GM23248 (cell line): ENCODE data around the gene SMCO2.

Experiments used
- EZH2 ChIP-seq: fragments of 200-600 bp; sonication (generic); IDR thresholded peaks from 2 replicates; pipeline ENCODE4 v1.6.1; 2018; ENCODE audit warnings: antibody characterized with exemption, mild to moderate bottlenecking; ENCODE audit not compliant: insufficient read depth, poor library complexity, severe bottlenecking
- EZH2phosphoT487 ChIP-seq: fragments of 200-600 bp; sonication (generic); IDR thresholded peaks from 2 replicates; pipeline ENCODE4 v1.6.1; 2018; ENCODE audit warnings: antibody characterized with exemption, moderate library complexity, mild to moderate bottlenecking, low read depth; ENCODE audit not compliant: insufficient read depth

- TF ChIP-seq EZH2 (no peak), EZH2phosphoT487 (no peak)
Observed at GRCh38 chr12:27504507-27504906, 58.0 kb downstream of the SMCO2 start.
